SIG-M5 (cell line): ENCODE measurements around the gene TMEM40.
"Not testable (repeated sequence)": the region's sequence is repeated elsewhere in the genome, so short reads cannot be mapped to it uniquely, and the experiment has no call there.

Experiments used
- DNase-seq: peaks from one replicate; lab custom pipeline; 2025; lab: John Stamatoyannopoulos, UW

TMEM40 gene

DNA sequence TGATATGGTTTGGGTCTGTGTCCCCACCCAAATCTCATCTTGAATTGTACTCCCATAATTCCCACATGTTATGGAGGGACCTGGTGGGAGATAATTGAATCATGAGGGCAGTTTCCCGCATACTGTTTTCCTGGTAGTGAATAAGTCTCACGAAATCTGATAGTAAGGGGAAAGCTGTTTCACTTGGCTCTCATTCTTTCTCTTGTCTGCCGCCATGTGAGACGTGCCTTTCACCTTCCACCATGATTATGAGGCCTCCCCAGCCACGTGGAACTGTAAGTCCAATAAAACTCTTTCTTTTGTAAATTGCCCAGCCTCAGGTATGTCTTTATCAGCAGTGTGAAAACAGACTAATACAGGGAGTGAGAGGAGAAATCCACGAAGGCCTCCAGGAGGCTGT, 16.9 kb upstream of the TMEM40 start:
- DNase-seq, result not testable (repeated sequence)

DNA sequence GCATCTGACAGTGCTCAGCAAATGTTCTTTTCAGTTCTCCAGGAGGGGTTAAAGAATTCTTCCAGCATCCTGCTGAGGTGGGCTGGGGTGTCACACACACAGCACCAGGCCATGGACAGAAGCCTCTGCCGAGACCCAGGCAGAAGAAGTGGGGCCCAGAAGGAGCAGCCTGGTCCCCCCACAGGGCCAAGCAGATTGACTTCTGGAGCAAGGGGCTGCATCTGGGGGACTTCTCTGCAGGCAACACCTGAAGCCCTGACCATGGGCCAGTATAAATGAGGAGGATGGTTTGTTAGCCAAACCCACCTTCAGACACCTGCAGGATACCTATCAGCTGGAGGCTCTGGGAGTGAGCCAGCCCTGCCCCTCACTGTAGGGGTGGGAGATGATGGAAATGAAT, 16.2 kb upstream of the TMEM40 start:
- DNase-seq, result no peak

DNA sequence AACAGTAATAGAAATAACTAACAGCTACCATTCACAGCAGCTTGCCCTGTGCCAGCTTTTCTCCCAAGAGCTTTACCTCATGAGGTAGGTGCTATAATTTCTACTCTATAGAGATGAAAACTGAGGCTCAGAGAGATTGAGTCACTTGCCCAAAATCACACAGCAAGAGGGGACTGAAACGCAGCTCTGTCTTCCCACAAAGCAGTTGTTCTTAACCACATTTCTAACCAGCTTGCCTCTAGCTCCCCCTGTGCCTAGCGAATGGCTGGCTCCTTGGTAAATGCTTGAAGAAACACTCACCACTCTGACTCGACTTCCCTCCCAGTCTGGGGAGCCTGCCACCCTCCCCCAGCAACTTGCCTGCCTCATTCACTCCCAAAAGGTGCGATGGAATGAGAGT, 15.6 kb upstream of the TMEM40 start:
- no peak for DNase-seq

DNA sequence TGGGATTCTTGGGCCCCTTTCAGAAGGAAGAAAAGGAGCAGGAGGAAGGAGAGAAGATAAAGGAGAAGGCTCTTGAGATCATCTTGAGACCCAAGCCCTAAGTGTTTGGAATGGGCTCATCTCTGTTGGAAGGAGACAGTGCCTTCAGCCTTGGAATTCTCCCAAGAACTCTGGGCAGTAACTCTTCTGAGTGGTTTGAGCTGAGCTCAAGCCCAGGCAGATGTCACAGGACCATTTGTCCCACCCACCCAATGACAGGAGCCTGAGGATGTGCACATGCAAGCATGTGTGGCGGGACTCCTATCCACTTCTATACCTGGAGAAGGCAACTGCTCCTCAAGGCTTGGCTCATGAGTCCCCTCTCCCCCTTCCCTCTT, 14.6 kb upstream of the TMEM40 start:
- no peak for DNase-seq

DNA sequence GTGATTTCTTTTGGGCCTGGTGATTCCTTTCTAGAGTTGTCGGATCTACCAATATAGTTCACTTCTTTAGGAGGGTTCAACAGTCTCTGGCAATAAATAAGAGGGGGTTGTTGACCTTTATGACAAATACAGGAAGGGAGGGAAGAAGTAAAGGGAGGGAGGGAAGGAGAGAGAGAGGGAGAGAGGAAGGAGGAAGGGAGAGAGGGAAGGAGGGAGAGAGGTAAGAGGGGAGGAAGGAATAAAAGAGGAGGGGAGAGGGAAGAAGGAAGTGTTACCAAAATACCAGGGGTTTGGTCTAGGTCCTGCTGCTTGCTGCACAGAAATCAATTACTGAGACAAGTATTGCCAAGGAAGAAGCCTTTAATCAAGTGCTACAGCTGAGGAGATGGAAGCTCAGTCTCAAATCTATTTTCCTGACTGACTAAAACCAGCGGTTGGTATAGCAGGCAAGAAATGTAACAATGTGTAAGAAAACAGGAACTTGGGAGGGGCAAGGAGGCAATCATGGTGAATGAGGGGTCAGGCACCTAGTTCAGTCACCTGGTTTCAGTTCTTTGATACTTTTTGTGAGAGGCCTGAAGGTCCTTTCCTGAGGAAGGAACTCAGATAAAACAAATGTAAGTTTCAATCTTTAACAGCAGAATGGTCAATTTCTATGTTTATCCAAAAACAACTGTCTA, 14.1 kb upstream of the TMEM40 start:
- DNase-seq, result no peak

DNA sequence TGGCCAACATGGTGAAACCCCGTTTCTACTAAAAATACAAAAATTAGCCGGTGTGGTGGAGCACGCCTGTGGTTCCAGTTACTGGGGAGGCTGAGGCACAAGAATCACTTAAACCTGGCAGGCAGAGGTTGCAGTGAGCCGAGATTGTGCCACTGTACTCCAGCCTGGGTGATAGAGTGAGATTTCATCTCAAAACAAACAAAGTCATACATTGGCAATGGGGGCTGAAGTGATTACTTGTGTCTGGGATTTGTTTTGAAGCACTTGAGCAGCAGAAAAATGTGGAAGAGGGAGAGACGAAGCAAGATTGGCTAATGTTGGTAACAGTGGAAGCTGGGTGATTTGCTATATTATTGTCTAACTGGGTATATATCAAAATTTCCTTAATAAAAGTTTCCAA, 13.4 kb upstream of the TMEM40 start:
- DNase-seq, result no peak

DNA sequence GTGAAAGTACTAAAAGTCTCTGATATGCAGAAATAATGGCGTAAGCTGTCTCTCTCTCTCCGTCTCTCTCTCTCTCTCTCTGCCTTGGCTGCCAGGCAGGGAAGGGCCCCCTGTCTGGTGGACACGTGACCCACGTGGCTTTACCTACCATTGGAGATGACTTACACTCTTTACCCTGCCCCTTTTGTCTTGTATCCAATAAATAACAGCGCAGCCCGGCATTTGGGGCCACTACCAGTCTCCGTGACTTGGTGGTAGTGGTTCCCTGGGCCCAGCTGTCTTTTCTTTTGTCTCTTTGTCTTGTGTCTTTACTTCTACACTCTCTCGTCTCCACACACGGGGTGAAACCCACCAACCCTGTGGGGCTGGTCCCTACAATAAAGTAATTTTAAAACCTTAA, 12.2 kb upstream of the TMEM40 start:
- no peak for DNase-seq

DNA sequence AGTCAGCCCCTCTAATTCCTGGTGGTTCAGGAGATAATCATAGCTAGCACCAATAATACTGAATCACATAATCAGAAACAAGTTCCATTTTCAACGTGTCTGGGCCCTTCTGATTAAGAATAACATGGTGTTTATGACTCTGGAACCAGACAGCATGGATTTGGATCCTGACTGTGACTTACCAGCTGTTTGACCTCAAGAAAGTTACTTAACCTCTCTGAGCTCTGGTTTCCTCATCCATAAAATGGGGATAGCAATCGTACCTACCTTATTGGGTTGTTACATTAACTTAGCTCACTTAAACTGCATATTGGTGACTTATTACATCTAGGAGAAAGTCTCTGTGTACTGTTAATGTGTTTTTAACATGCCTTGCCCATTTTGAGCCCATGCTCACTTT, 10.7 kb upstream of the TMEM40 start:
- DNase-seq, result no peak

DNA sequence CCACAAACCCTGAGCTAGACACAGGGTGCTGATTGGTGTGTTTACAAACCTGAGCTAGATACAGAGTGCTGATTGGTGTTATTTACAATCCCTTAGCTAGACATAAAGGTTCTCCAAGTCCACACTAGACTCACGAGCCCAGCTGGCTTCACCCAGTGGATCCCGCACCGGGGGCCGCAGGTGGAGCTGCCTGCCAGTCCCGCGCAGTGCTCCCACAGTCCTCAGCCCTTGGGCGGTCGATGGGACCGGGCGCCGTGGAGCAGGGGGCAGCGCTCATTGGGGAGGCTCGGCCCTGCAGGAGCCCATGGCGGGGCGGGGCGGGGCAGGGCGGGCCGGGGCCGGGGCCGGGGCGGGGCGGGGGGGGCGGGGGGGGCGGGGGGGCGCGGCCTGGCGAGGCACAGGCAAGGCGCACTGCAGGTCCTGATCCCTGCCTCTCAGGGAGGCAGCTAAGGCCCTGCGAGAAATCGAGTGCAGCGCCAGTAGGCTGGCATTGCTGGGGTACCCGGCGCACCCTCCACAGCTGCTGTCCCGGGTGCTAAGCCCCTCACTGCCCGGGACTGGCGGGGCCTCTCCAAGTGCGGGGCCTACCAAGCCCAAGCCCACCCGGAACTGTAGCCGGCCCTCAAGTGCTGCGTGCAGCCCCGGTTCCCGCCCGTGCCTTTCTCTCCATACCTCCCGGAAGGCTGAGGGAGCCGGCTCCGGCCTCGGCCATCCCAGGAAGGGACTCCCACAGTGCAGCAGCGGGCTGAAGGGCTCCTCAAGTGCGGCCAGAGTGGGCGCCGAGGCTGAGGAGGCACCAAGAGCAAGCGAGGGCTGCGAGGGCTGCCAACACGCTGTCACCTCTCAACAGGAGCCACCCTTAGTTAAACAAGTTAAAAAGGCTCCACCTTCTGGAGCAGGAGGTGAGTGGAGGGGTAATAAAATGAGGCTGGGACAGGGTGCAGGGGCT, 9.8 kb upstream of the TMEM40 start:
- no peak for DNase-seq

DNA sequence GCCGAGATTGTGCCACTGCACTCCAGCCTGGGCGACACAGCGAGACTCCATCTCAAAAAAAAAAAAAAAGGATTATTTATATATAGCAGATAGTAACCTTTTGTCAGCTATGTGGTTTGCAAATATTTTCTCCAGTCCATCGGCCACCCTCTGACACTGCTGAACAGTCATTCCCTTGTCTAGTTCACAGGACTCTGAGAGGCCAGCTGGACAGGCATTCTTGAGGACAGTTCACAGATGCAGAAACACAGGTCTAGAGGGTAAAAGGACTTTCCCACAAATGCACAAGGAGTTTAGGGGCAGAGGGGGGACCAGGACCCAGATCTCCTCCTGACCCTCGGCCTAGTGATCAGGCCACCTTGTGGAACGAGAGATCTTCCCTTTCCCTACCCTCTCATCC, 7.5 kb upstream of the TMEM40 start:
- DNase-seq, result no peak

DNA sequence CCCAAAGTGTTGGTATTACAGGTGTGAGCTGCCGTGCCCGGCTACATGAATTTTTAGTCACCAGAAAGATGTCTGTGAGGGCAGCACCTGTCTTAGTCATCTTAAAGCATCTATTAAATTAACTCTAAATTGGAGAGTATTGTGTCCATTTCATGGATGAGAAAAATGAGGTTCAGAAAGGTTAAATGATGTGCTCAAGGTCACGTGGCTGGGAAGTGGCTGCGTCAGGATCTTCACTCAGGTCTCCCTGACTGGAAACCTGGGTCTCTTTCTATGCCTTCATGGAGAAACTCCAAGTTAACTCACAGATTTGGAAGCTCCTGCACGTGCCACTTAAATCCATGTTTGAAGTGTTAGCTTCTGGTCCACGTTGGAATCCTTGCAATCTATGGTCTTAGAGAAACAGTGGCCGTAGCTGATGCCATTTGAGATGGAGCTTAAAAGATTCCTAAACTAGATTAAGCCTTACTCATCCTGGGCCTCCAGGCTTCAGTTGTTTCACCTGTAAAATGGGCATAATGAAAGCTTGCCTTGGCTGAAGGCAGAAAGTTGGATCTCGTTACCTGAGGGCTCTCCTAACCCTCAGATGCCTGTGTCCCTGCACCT, 5.2 kb upstream of the TMEM40 start:
- DNase-seq, result no peak

DNA sequence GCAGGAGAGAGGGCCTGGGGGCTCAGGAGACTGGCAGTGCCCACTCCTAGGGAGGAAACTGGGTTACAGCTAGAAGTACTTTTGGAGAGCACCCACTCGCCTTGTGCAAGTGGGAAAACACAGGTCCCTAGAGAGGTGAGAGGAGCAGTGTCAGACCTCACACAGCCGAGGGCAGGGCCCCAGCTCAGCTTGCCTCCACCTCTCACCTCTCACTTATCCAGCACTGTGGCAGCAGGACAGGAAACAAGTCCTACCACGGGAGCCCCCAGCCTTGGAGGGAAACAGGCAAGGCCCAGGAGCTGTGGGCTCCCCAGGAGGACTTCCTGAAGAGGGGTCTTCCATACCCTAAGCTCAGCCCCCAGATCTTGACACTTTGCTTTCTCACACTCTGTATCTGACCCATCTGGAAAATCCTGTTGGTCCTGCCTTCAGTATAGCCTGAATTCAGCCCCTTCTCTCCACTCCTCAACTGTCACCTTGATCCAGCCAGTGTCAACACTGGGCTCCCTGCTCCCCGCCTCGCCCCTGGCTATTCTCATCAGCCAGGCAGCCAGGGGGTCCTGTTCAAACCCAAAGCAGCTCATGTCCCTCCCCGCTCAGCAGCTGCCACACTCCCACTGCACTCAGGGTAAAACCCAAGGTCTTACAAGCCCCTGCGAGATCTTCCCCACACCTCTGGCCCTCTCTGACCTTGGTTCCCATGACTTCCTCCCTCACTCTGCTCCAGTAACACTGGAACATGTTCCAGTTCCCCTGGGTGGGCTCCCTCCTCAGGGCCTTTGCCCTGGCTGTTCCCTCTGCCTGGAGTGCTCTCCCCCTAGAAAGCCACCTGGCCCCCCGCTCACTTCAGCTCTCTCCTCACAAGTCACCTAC, 870 bp upstream of the TMEM40 start:
- DNase-seq, result no peak

DNA sequence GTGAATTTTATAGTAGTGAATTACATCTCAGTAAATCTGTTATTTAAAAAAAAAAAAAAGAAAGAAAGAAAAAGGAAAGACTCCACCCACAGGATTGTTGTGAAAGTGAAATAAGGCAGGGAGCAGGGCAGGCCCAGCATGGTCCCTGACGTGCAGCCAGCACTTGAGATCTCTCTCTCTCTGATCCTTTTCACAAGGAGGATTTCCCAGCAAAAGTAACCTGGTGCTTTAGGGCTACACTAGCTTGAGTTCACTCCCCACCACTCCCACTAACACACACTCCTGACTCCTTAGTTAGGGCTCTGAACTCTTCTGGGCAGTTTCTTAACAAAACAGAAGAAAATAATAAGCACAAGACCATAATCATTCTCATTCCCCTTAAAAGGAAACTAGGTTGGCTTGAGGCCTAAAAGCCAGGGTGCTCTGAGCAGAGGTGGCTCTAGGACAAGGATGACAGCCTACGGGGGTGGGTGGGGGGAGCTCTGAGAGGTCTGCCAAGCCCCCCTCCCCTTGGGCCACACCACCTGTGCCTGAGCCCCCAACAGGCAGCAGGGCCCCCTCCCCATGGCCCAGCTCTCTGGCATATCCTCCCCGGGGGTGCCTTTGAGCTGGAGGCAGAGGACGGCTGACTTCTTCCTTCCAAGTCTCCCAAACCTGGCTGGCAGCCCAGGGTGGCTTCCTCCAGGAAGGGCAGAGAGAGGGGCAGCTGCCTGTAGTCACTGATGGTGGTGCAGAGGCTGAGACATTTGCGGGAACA, 856 bp downstream of the TMEM40 start:
- no peak for DNase-seq

DNA sequence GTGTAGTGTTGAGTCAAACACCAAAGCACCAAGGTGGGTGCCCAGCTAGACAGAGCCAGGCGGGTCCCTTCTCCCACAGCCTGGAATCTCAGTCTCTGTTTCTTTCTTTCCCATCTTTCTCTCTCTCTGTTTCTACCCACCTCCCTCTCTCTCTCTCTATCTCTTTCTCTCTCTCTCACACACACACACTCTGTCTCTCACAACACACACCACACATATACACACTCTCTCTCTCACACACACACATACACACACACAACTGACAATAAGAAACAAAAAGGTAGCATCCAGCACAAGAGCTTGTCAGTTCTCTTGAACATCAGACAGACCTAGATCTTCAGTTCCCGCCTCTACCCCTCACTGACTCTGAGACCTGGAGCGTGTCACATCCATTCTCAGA, 2.4 kb downstream of the TMEM40 start:
- DNase-seq, result no peak

DNA sequence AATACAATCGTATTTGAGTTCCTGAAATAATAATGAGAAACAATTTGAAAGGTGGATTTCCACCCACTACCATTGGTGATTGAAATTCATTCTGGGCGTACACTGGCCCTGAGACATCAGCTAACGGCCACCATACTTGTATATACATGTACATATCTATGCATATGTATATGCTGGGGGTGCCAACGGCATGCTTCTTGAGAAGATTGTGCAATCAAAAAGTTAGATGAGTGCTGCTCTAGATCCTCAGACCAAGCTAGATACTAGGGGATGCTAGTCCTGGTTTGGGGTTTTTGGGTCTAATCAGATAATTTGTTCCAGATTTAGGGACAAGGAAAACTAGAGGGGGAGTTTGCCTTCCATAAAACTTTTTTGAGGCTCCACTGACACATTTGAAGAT, 2.9 kb downstream of the TMEM40 start:
- DNase-seq, result no peak

DNA sequence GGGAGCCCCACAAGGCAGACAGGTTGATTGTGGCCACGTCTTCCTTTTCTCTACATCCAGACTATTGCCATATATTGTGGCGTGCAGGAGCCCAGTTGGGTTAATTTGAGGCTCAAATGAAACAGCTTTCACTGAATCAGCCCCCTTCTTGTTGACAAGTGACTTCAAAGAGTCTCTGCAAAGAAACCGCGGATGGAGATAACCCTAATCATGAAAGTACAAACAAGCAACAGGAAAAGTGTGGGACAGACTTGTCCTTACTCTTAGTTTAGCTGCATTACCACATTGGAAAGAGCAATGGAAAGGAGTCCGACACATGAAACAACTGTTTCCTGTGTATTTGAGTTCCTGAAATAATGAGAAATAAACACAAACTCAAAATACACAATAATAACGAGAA, 3.3 kb downstream of the TMEM40 start:
- no peak for DNase-seq

DNA sequence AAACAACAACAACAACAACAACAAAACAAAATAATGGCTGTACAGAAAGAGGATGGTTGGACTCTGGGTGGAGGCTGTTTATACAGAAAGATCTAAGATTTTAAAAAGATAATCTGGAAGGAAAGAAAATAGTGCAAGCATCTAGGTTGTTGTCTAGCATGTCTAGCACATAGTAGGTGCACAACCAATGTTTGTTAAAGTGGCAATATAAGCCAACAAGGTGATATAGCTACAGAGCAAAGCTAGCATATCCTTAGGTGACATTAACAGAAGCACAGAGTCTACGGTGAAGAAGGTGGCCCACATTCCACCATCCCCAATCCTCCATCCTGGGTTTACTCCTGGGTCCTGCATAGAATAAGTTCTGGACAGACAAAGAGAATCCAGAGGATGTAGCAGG, 4.7 kb downstream of the TMEM40 start:
- no peak for DNase-seq

DNA sequence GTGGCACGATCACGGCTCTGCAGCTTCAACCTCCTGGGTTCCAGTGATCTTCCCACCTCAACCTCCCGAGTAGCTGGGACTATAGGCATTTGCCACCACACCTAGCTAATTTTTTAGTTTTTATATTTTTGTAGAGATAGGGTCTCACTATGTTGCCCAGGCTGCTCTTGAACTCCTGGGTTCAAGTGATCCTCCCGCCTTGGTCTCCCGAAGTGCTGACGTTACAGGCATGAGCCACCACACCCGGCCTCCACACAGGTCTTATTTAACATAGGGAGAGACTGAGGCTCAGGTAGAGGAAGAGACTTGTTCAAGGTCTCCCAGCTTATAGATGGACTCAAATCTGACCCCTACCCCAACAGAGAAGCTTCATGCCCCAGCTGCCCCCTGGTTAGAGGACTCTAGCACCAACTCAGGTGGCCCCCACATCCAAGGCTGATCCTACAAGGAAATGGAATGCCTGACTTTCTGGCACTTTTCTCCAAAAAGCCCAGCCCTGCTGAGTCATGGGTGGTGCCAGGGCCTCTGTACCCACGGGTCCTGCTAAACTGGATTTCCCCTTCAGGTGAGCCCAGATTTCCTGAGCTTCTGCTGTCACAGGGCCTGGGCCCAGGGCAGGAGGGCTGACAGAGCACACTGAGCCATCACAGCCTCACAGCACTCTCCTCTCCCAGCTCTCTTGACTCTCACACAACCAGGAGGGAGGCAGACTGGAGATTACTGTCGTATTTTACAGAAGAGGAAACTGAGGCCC, 5.6 kb downstream of the TMEM40 start:
- DNase-seq, result no peak

DNA sequence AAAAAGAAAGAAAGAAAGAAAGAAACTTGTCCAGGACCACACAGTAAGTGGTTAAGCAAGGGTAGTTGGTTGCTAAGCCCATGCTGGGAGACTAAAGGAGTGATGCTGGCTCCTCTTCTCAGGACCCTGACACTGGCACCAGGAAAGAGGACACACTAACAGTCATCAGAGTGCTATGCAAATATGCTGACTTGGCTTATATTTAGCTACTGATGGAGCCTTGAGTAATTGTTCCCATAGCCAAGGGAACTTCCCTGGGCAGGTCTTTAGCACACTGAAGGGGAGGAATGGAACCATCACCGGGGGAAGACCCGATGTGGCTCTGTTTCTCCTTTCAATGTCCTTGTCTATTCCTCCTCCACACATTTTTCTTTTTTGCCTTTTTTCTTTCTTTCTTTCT, 6.2 kb downstream of the TMEM40 start:
- no peak for DNase-seq

DNA sequence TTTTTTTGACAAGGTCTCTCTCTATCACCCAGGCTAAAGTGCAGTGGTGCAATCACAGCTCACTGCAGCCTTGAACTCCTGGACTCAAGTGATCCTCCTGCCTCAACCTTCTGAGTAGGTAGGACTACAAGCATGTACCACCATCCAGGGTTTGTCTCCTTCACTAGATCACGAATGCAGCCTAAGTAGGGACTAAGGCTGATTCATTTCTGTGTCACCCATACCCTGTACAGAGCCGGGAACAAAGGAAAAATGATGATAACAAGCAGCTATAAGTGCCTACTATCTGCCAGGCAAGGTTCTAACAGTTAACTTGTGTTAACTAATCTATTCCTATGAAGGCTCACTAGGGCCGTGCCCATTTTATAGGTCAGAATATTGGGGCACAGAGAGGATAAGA, 7.0 kb downstream of the TMEM40 start:
- no peak for DNase-seq

DNA sequence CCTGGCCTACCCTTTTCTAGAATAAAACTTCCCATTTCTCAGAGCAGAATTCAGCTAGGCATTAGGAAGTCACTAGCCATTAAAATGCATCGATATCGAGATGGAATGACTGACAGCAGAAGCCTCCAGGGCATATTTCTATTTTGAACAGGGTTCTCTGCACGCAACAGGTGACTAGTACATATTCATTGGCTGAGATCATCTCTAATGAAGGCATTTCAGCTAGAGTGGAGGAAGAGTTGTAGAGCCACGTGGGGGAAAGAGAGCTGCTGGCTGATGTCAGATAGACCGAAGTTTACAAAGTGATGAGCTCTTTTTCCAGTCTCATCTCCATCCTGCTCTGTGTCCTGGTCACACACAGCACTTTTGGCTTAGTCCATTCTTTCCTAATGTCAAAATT, 7.5 kb downstream of the TMEM40 start:
- no peak for DNase-seq
